GM12875 (cell line): ENCODE results near the gene KRT6C.

ENCODE experiments used
- H3K4me3 ChIP-seq: one replicate; pipeline ENCODE4 v1.5.1; 2011; ENCODE audit warnings: low read depth, low read length, control low read depth
- CTCF ChIP-seq: IDR thresholded peaks from 2 replicates; pipeline ENCODE4 v1.5.1; 2011; ENCODE audit warnings: low read depth, mild to moderate bottlenecking, control low read depth, inconsistent platforms, low read length, moderate library complexity, borderline replicate concordance; ENCODE audit not compliant: insufficient read depth

The KRT6C gene

GRCh38 chr12:52477651-52478050, 4.0 kb upstream of the KRT6C start:
- no peak overlapping the region for H3K4me3 ChIP-seq
- TF ChIP-seq CTCF = no peak

- H3K4me3 ChIP-seq = no peak overlapping the region
- no peak for TF ChIP-seq CTCF
Observed at GRCh38 chr12:52474212-52474611, 607 bp upstream of the KRT6C start.

- no peak for TF ChIP-seq CTCF
- no peak overlapping the region for H3K4me3 ChIP-seq
Observed at GRCh38 chr12:52469853-52470252, 3.8 kb downstream of the KRT6C start.

GRCh38 chr12:52464897-52465296, 8.7 kb downstream of the KRT6C start:
- TF ChIP-seq CTCF = no peak

GRCh38 chr12:52461693-52462092, 11.9 kb downstream of the KRT6C start:
- no peak for TF ChIP-seq CTCF
- no peak overlapping the region for H3K4me3 ChIP-seq

More at GRCh38 chr12:52464897-52465296, 8.7 kb downstream of the KRT6C start:
- no peak overlapping the region for H3K4me3 ChIP-seq

- no peak overlapping the region for H3K4me3 ChIP-seq
- no peak for TF ChIP-seq CTCF
Observed at GRCh38 chr12:52458861-52459260, 14.7 kb downstream of the KRT6C start.

GRCh38 chr12:52455821-52456220, 17.8 kb downstream of the KRT6C start:
- H3K4me3 ChIP-seq = no peak overlapping the region
- no peak for TF ChIP-seq CTCF
